K562 (cell line): Measurements from ENCODE around the gene NALCN. TPM values are rescaled to one million over a fixed set of nuclear protein-coding genes. Genes with fewer than 3 reads are reported as not detected.

Experiments used
- ATAC-seq: fragments of 200-7000 bp; cut with Tn5 transposase; 3 replicates; pipeline ENCODE4 v1.9.1; 2020; ENCODE audit warnings: moderate library complexity
- BruUV-seq: library from RNA; stranded (reverse); fragments of 400-500 nt; replicated peaks from 2 replicates; lab custom pipeline; 2021; lab: Mats Ljungman, UMichigan
- CTCF ChIA-PET: fragments of 300-600 bp; formaldehyde crosslinking; extraction: SDS; loops from one replicate; lab custom pipeline; 2021; ENCODE audit warnings: low intra/inter-chr PET ratio; lab: Yijun Ruan, JAX
- POLR2A ChIA-PET: fragments of 300-600, 350-650 bp; sonication (Branson Sonifier 250); formaldehyde crosslinking; extraction: SDS; loops from one replicate; lab custom pipeline; 2021; ENCODE audit warnings: antibody characterized with exemption, inconsistent platforms; lab: Yijun Ruan, JAX
- DNase-seq, 4 experiments: peaks; one replicate each; pipeline versions ENCODE4 v3.0.0 to v3.0.0-alpha.2; 2011 to 2018; ENCODE audit warnings: low spot score in 3 of 4, mixed read lengths in 3 of 4; ENCODE audit errors: extremely low read depth in 1 of 4
- FAIRE-seq: peaks from 2 replicates; lab custom pipeline; 2011; peaks lifted over from hg19 to GRCh38; lab: Jason Lieb, UNC
- H2AFZ ChIP-seq: 2 replicates; pipeline ENCODE4 v1.6.0; 2011; ENCODE audit warnings: low read depth, low read length, control low read depth, inconsistent platforms
- H3K27ac ChIP-seq: fragments of 200-600 bp; 3 replicates; pipeline ENCODE4 v1.8.0; 2011; ENCODE audit warnings: low read depth, mild to moderate bottlenecking, control low read depth, inconsistent platforms, low read length, moderate library complexity, mixed read lengths; ENCODE audit errors: extremely low read depth
- H3K27me3 ChIP-seq, 2 experiments: fragments of 300-600 bp in 1 of 2; 2 replicates in 1 of 2; 3 replicates in 1 of 2; pipeline versions ENCODE4 v1.6.0 to v1.8.0; 2011; ENCODE audit warnings: inconsistent platforms in 2 of 2, low read length in 2 of 2, mild to moderate bottlenecking in 1 of 2, mixed read lengths in 1 of 2, moderate library complexity in 1 of 2; ENCODE audit not compliant: control insufficient read depth in 2 of 2, insufficient read depth in 2 of 2
- H3K36me3 ChIP-seq: fragments of 300-600 bp; 3 replicates; pipeline ENCODE4 v1.8.0; 2011; ENCODE audit warnings: mild to moderate bottlenecking, low read length, inconsistent platforms; ENCODE audit not compliant: control insufficient read depth, insufficient read depth
- H3K4me1 ChIP-seq, 2 experiments: fragments of 200-600 bp in 1 of 2; replicated peaks in 1 of 2; 2 replicates in 1 of 2; 3 replicates in 1 of 2; pipeline versions ENCODE4 v1.5.1 to v1.8.0; 2011; ENCODE audit warnings: inconsistent platforms in 2 of 2, low read length in 2 of 2, mild to moderate bottlenecking in 1 of 2, mixed read lengths in 1 of 2, moderate library complexity in 1 of 2; ENCODE audit not compliant: control insufficient read depth in 2 of 2, insufficient read depth in 2 of 2
- H3K4me2 ChIP-seq: 2 replicates; pipeline ENCODE4 v1.6.1; 2011; ENCODE audit warnings: low read length, control low read depth, inconsistent platforms, mixed read lengths; ENCODE audit not compliant: insufficient read depth
- H3K4me3 ChIP-seq: fragments of 200-600 bp; sonication (generic), shearing (Covaris generic); 2 replicates; pipeline ENCODE4 v1.5.1; 2016; ENCODE audit warnings: control low read depth, inconsistent platforms
- H3K79me2 ChIP-seq: fragments of 200-600 bp; 3 replicates; pipeline ENCODE4 v1.8.0; 2011; ENCODE audit warnings: low read length, inconsistent platforms; ENCODE audit not compliant: control insufficient read depth, insufficient read depth
- H3K9ac ChIP-seq, 2 experiments: 2 replicates each; pipeline versions ENCODE4 v1.6.0 to v1.6.1; 2011; ENCODE audit warnings: low read depth in 2 of 2, low read length in 2 of 2, control low read depth in 1 of 2, inconsistent platforms in 1 of 2, mild to moderate bottlenecking in 1 of 2, mixed read lengths in 1 of 2; ENCODE audit not compliant: insufficient read depth in 1 of 2
- H3K9me1 ChIP-seq: one replicate; pipeline ENCODE4 v1.6.0; 2011; ENCODE audit warnings: inconsistent platforms, mild to moderate bottlenecking, low read length, moderate library complexity; ENCODE audit not compliant: control insufficient read depth, insufficient read depth
- H3K9me3 ChIP-seq: replicated peaks from 2 replicates; pipeline ENCODE4 v1.5.1; 2011; ENCODE audit warnings: low read depth, low read length, inconsistent platforms; ENCODE audit not compliant: control insufficient read depth, insufficient read depth
- H4K20me1 ChIP-seq: replicated peaks from 2 replicates; pipeline ENCODE4 v1.6.1; 2011; ENCODE audit warnings: low read length, inconsistent platforms, mixed read lengths; ENCODE audit not compliant: control insufficient read depth, insufficient read depth
- CCNT2 ChIP-seq: IDR thresholded peaks from 2 replicates; pipeline ENCODE4 v1.6.1; 2011; ENCODE audit warnings: borderline replicate concordance, low read depth, mild to moderate bottlenecking, moderate library complexity, mixed read lengths, low read length; ENCODE audit not compliant: insufficient read length; ENCODE audit errors: extremely low read depth
- NFYB ChIP-seq: IDR thresholded peaks from 2 replicates; pipeline ENCODE4 v1.6.1; 2011; ENCODE audit warnings: mild to moderate bottlenecking, moderate library complexity; ENCODE audit not compliant: insufficient read length; ENCODE audit errors: extremely low read depth
- NR1H2 ChIP-seq: sonication (generic); formaldehyde crosslinking; IDR thresholded peaks from 2 replicates; pipeline ENCODE4 v1.4.0; 2020; ENCODE audit warnings: mild to moderate bottlenecking, missing genetic modification reagents
- PBX2 ChIP-seq, 2 experiments: IDR thresholded peaks in 1 of 2; conservative IDR thresholded peaks in 1 of 2; 2 replicates each; pipeline ENCODE4 v1.6.1; 2016; ENCODE audit warnings: low read depth in 2 of 2, mild to moderate bottlenecking in 1 of 2, missing compliant biosample characterization in 1 of 2, missing genetic modification characterization in 1 of 2, moderate library complexity in 1 of 2
- SMARCC2 ChIP-seq: fragments of 450-650 bp; IDR thresholded peaks from 2 replicates; pipeline ENCODE4 v1.6.1; 2017; ENCODE audit warnings: antibody characterized with exemption, moderate library complexity, mild to moderate bottlenecking, low read depth
- TAF9B ChIP-seq: fragments of 450-650 bp; IDR thresholded peaks from 2 replicates; pipeline ENCODE4 v1.6.1; 2018; ENCODE audit warnings: mild to moderate bottlenecking; ENCODE audit not compliant: partially characterized antibody
- TBP ChIP-seq: optimal IDR thresholded peaks from 2 replicates; pipeline ENCODE3; 2011; ENCODE audit warnings: low read depth, low read length, improper control_type of control experiment
- VEZF1 ChIP-seq: fragments of 200-800 bp; sonication (Bioruptor generic); IDR thresholded peaks from 2 replicates; pipeline ENCODE4 v1.6.1; 2017; ENCODE audit warnings: missing genetic modification characterization, missing compliant biosample characterization
- ZNF449 ChIP-seq: fragments of 250-450 bp; sonication (Bioruptor Pico); IDR thresholded peaks from 2 replicates; pipeline ENCODE4 v1.8.0; 2022; ENCODE audit warnings: moderate library complexity, mild to moderate bottlenecking, inconsistent platforms
- ZNF561 ChIP-seq: fragments of 450-650 bp; formaldehyde crosslinking; conservative IDR thresholded peaks from 2 replicates; pipeline ENCODE4 v1.4.0; 2020; ENCODE audit warnings: mild to moderate bottlenecking, moderate library complexity
- WGBS: fragments of 100-300 bp; shearing (Covaris generic); methylation state at CpG from one replicate; pipeline ENCODE4 v1.1.6; 2016; ENCODE audit warnings: low coverage, mixed read lengths; ENCODE audit not compliant: insufficient coverage; ENCODE audit errors: missing lambda C conversion rate; 5-methylcytosine and 5-hydroxymethylcytosine counted together
- in situ Hi-C: fragments of 300-500 bp; cut with MboI; formaldehyde crosslinking; loops from 4 replicates; pipeline ENCODE4 v1.15.0; 2018; ENCODE audit warnings: inconsistent platforms, mixed read lengths
- intact Hi-C: fragments of 100-400 bp; cut with micrococcal nuclease; formaldehyde crosslinking; loops from 2 replicates; pipeline ENCODE4 v1.14.2; 2022
- polyA plus RNA-seq, 8 experiments: library from polyadenylated mRNA; depleted of rRNA in 4 of 8; stranded (reverse) in 5 of 8; unstranded in 3 of 8; fragments of >200 nt; fragmentation: Nextera tagmentation in 2 of 8; fragmentation: Illumina TruSeq in 1 of 8; extraction: Ambion mirVana in 2 of 8; extraction: Trizol in 1 of 8; gene quantifications; 2 replicates each; pipeline versions ENCODE4 v1.2.1 to v1.2.3, GENCODE V29; 2011 to 2014; ENCODE audit warnings: inconsistent platforms in 1 of 8, missing spikeins in 1 of 8
- total RNA-seq, 7 experiments: library from RNA; depleted of rRNA in 6 of 7; stranded (reverse); fragments of >200 nt in 6 of 7; fragmentation: Illumina TruSeq in 2 of 7; extraction: Trizol in 2 of 7; gene quantifications; 2 replicates each; pipeline versions ENCODE4 v1.2.1 to v1.2.3, GENCODE V29; 2011 to 2021; ENCODE audit warnings: low replicate concordance in 1 of 7

Gene NALCN
- total and polyA plus RNA-seq, 9 of the 15 experiments (the other 6 are each of a cell fraction or from before 2014, with no cell fraction given): not detected

GRCh38 chr13:101265934-101266333, 150.4 kb downstream of the NALCN start:
- intact Hi-C loops: no loop called here
- Histone ChIP-seq H3K4me1 (no peaks in the 10 kb centered on the region), H2AFZ (no peak overlapping the region), H3K9me1 (no peaks in the 10 kb centered on the region), H3K9me3 (no peaks in the 10 kb centered on the region), H4K20me1 (no peaks in the 10 kb centered on the region), H3K9ac (no peak overlapping the region), H3K4me2 (no peak overlapping the region), H3K4me3 (no peak overlapping the region), H3K36me3 (no peaks in the 10 kb centered on the region), H3K27me3 (no peaks in the 10 kb centered on the region), H3K27ac (no peak overlapping the region), H3K79me2 (no peaks in the 10 kb centered on the region)
- DNase-seq: no peak
- in situ Hi-C loops: no loop called here
- ChIA-PET CTCF (no interaction called here), POLR2A (no interaction called here)
- BruUV-seq: no TSS peak
- TF ChIP-seq PBX2 (CRISPR knock-in tag; IDR thresholded peaks at IDR 0.05; ENCODE audit: low read depth) (no peak), PBX2 (tag; conservative IDR thresholded peaks at IDR 0.05; ENCODE audit: low read depth) (no peak)
- FAIRE-seq: no peak
- WGBS: 0% methylated on average over 3 of the region's 3 CpGs
- no peak for ATAC-seq

GRCh38 chr13:101264931-101265330, 151.4 kb downstream of the NALCN start:
- Histone ChIP-seq H3K9me1 (no peaks in the 10 kb centered on the region), H3K4me3 (no peak overlapping the region), H3K4me1 (no peaks in the 10 kb centered on the region), H2AFZ (no peak overlapping the region), H3K79me2 (no peaks in the 10 kb centered on the region), H4K20me1 (no peaks in the 10 kb centered on the region), H3K9ac (no peak overlapping the region), H3K4me2 (no peak overlapping the region), H3K36me3 (no peaks in the 10 kb centered on the region), H3K27me3 (no peaks in the 10 kb centered on the region), H3K9me3 (no peaks in the 10 kb centered on the region), H3K27ac (no peak overlapping the region)
- BruUV-seq: no TSS peak
- WGBS: 0% methylated on average over 1 of the region's 2 CpGs
- POLR2A ChIA-PET: no interaction called here
- CTCF ChIA-PET: no interaction called here
- DNase-seq (no peak), ATAC-seq (no peak), FAIRE-seq (no peak)
- intact Hi-C loops (no loop called here), in situ Hi-C loops (no loop called here)
- TF ChIP-seq NR1H2 (CRISPR knock-in tag) (no peak), TBP (no peak), ZNF449 (CRISPR knock-in tag) (no peak), ZNF561 (CRISPR knock-in tag) (no peak), NFYB (no peak), VEZF1 (CRISPR knock-in tag) (no peak), CCNT2 (no peak), SMARCC2 (no peak), TAF9B (no peak)
